ENCODE results near the gene CYCS.

The CYCS gene

DNA sequence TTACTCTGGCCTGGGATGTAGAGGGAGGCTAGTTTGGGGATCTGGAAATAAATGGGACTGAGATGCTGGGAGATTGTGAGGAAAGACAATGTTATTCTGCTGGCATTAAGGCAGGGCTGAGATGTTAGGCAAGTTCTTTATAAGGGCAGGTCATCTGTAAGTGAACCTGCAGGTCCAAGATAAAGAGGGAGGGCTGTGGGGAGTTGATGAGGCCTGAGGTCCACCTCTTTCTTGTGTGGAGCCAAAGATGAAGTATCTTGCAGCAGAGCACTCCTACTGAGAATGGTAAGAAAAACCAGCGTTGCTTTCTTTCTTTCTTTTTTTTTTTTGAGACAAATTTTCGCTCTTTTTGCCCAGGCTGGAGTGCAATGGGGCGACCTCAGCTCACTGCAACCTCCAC is 19.1 kb downstream of the CYCS start:
- TF ChIP-seq, protein P1, sequence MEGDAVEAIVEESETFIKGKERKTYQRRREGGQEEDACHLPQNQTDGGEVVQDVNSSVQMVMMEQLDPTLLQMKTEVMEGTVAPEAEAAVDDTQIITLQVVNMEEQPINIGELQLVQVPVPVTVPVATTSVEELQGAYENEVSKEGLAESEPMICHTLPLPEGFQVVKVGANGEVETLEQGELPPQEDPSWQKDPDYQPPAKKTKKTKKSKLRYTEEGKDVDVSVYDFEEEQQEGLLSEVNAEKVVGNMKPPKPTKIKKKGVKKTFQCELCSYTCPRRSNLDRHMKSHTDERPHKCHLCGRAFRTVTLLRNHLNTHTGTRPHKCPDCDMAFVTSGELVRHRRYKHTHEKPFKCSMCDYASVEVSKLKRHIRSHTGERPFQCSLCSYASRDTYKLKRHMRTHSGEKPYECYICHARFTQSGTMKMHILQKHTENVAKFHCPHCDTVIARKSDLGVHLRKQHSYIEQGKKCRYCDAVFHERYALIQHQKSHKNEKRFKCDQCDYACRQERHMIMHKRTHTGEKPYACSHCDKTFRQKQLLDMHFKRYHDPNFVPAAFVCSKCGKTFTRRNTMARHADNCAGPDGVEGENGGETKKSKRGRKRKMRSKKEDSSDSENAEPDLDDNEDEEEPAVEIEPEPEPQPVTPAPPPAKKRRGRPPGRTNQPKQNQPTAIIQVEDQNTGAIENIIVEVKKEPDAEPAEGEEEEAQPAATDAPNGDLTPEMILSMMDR (IDR thresholded peaks at IDR 0.05; ENCODE audit: low read depth, low read length, missing control alignments): no peak
- DNase-seq (ENCODE audit: low read depth): no peak
- no peak overlapping the region for H3K4me3 ChIP-seq (ENCODE audit: low read depth, low read length)

DNA sequence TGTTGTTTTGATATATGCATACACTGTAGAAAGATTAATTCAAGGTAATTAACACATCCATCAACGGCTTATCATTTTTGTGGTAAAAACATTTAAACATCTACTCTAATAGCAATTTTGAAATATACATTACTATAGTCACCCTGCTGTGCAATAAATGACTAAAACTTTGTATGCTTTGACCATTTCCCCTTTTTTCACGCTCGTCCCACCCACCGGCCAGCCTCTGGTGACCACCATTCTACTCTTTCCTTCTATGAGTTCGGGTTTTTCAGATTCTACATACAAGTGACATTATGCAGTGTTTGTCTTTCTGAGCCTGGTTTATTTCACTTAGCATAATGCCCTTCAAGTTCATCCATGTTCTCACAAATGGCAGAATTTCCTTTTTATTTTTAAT is 21.3 kb downstream of the CYCS start:
- DNase-seq (ENCODE audit: low read depth): no peak
- no peak overlapping the region for H3K4me3 ChIP-seq (ENCODE audit: low read depth, low read length)
- TF ChIP-seq, protein P1 (IDR thresholded peaks at IDR 0.05; ENCODE audit: low read depth, low read length, missing control alignments): no peak

DNA sequence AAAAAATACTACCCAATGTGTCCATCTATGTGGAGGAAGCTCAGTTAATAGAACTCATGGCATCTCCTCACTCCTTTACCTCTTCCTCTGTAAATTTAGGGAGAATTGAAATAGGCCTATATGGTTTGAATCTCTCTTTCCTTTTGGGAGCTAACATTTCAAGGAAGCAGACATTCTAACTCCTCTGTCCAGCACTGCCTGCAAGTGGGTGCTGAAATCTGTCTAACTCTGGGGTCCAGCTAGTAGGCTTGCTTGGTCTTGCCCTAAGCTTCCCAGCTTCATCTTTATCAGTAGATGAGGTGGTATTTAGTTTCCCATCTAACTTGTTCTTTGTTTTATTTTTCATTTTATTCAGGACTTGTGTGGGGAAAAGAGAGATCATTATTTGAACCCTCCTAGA is 23.2 kb downstream of the CYCS start:
- H3K4me3 ChIP-seq (ENCODE audit: low read depth, low read length): no peak overlapping the region
- TF ChIP-seq, protein P1 (IDR thresholded peaks at IDR 0.05; ENCODE audit: low read depth, low read length, missing control alignments): no peak
- no peak for DNase-seq (ENCODE audit: low read depth)

DNA sequence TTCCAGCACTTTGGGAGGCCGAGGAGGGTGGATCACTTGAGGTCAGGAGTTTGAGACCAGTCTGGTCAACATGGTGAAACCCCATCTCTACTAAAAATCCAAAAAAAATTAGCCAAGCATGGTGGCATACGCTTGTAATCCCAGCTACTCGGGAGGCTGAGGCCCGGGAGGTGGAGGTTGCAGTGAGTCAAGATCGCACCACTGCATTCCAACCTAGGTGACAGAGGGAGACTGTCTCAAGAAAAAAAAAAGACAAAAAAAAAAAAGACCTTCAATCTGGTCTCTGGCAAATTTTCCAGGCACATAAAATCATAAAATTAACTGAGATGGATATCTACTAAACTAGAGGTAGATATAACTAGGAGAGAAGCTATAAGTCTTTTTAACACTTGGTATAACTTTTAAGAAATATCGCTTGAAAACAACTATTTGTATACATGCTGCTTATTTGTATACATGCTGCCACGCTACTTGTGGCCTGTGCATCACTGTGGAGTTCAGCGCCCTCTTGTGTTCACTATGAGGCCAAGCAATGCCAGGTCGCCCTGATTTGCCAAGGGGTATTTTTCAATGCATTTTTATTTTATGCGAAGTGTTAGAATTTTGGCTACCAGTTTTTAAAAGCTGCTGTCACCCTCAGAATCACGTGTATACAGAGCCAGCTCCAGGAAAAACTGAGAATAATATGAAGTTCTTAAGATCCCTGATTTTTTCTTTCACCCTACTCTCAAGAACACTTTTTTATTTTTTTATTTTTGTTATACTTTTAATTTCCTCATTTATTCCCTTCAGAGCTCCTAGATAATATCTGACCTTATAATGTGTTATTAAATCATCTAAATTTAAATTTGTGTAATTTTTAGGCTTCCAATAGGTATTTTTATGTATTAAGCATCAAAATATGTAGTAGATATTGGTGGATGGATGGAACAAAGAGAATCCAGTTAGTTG is 26.7 kb downstream of the CYCS start:
- H3K4me3 ChIP-seq (ENCODE audit: low read depth, low read length): no peak overlapping the region
- peak; percentile 47 for DNase-seq (ENCODE audit: low read depth)
- TF ChIP-seq, protein P1 (IDR thresholded peaks at IDR 0.05; ENCODE audit: low read depth, low read length, missing control alignments): peak; percentile 86

DNA sequence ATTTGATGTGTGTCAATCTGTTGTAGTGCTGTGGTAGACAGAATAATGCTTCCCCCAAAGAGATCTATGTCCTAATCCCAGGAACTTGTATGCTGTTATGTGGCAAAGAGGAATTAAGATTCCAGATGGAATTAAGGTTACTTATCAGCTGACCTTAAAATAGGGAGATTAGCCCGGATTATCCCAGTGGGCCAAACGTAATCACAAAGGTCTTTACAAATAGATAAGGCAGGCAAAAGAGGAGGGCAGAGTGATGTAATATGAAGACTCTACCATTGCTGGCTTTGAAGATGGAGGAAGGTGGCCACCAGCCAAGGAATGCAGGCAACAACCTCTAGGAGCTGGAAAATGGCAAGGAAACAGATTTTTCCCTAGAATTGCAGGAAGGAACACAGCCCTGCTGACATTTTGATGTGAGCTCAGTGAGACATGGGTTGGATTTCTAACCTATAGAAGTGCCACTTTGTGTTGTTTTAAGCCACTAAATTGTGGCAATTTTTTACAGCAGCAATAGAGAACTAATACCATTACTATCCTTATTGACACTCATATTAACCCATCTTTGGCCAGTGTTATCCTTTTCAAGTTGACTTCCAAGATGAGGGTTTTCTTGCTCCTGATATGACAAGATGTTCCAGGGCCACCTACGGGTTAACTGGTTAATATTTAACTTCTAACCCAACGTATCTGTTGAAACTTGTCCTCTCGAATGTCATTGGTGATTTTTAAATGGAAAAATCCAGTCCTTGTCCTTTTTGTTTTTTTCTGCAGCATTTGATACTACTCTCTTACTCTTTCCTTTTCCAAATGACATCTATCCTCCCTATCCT is 29.3 kb downstream of the CYCS start:
- DNase-seq (ENCODE audit: low read depth): no peak
- TF ChIP-seq, protein P1 (IDR thresholded peaks at IDR 0.05; ENCODE audit: low read depth, low read length, missing control alignments): no peak
- H3K4me3 ChIP-seq (ENCODE audit: low read depth, low read length): no peak overlapping the region

DNA sequence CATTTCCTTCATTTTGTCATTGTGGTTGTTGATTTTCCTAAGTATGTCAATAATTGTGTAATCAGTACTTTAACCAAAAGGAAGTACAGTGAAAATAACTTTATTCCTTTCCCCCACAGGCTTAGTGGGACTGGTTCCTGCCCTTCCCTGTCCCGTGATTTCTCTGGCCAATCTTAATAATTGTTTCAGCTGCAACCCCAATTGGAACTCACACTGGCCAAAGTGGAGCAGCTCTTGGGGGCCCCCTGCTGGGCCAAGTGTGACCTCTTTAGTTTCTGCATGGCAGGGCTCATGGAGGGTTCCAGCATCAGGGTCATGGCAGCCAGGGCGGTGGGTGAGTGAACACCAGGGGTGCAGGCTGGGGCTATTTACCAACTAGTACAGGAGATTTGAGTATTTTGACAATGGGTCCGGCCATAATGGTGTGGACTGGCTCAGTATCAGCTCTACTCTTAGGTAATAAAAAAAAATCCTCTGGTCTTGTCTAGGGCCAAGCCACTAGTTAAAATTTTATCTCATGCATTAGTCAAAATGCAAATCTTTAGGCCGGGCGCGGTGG is 31.7 kb downstream of the CYCS start:
- DNase-seq (ENCODE audit: low read depth): no peak
- TF ChIP-seq, protein P1 (IDR thresholded peaks at IDR 0.05; ENCODE audit: low read depth, low read length, missing control alignments): peak; percentile 85
- H3K4me3 ChIP-seq (ENCODE audit: low read depth, low read length): no peak overlapping the region

Measured in GM12864 (cell line).